HG03342 (cell line): ENCODE data around the gene IL4I1.

ENCODE experiments used
- ATAC-seq: cut with Tn5 transposase; IDR thresholded peaks from one replicate; pipeline ENCODE4 v1.9.1; 2021; ENCODE audit warnings: mild to moderate bottlenecking, moderate library complexity; ENCODE audit not compliant: unreplicated experiment

Gene IL4I1

GRCh38 chr19:49904136-49904535, 7.4 kb upstream of the IL4I1 start:
- no peak for ATAC-seq

GRCh38 chr19:49895566-49896297, 955 bp downstream of the IL4I1 start:
- ATAC-seq, result no peak

- ATAC-seq, result no peak
These were observed 1.7 kb downstream of the IL4I1 start for GRCh38 chr19:49894879-49895565.

GRCh38 chr19:49894011-49894664, 2.5 kb downstream of the IL4I1 start:
- no peak for ATAC-seq

GRCh38 chr19:49892716-49893115, 4.0 kb downstream of the IL4I1 start:
- ATAC-seq, result no peak

- no peak for ATAC-seq
These were observed 5.3 kb downstream of the IL4I1 start for GRCh38 chr19:49891393-49891792.

- peak; percentile 16 for ATAC-seq
These were observed 6.1 kb downstream of the IL4I1 start for GRCh38 chr19:49890349-49891311.

- peak; percentile 34 for ATAC-seq
These were observed 6.9 kb downstream of the IL4I1 start for GRCh38 chr19:49889687-49890348.

GRCh38 chr19:49889038-49889686, 7.5 kb downstream of the IL4I1 start:
- ATAC-seq, result no peak

GRCh38 chr19:49888510-49888824, 8.2 kb downstream of the IL4I1 start:
- no peak for ATAC-seq

- no peak for ATAC-seq
These were observed 8.8 kb downstream of the IL4I1 start for GRCh38 chr19:49887665-49888509.

GRCh38 chr19:49887037-49887664, 9.5 kb downstream of the IL4I1 start:
- no peak for ATAC-seq

- ATAC-seq, result no peak
These were observed 11.9 kb downstream of the IL4I1 start for GRCh38 chr19:49884760-49885159.

- no peak for ATAC-seq
These were observed 12.6 kb downstream of the IL4I1 start for GRCh38 chr19:49884109-49884508.

GRCh38 chr19:49883094-49883493, 13.6 kb downstream of the IL4I1 start:
- no peak for ATAC-seq

- ATAC-seq, result no peak
These were observed 14.0 kb downstream of the IL4I1 start for GRCh38 chr19:49882643-49883042.

- ATAC-seq, result no peak
These were observed 14.9 kb downstream of the IL4I1 start for GRCh38 chr19:49881672-49882394.

- no peak for ATAC-seq
These were observed 15.5 kb downstream of the IL4I1 start for GRCh38 chr19:49881186-49881585.
